Mesendoderm (in vitro differentiated cells): ENCODE data around the gene ZER1.

Experiments used
- DNase-seq: peaks from one replicate; pipeline ENCODE4 v3.0.0; 2013
- H2AK5ac ChIP-seq: 2 replicates; pipeline ENCODE4 v1.6.1; 2013; ENCODE audit warnings: low read length, inconsistent platforms
- H2BK120ac ChIP-seq: 2 replicates; pipeline ENCODE4 v1.6.1; 2013; ENCODE audit warnings: low read depth, mild to moderate bottlenecking, low read length, moderate library complexity, mixed read lengths
- H2BK15ac ChIP-seq: replicated peaks from 2 replicates; pipeline ENCODE4 v1.6.1; 2013; ENCODE audit warnings: low read depth, mild to moderate bottlenecking, moderate library complexity
- H2BK5ac ChIP-seq: 2 replicates; pipeline ENCODE4 v1.6.1; 2013; ENCODE audit warnings: low read length, inconsistent platforms
- H3K18ac ChIP-seq: 2 replicates; pipeline ENCODE4 v1.6.1; 2013; ENCODE audit warnings: mild to moderate bottlenecking, low read length, mixed read lengths
- H3K23ac ChIP-seq: one replicate; pipeline ENCODE4 v1.6.1; 2013; ENCODE audit warnings: low read length
- H3K27ac ChIP-seq: 2 replicates; pipeline ENCODE4 v1.5.1; 2013; ENCODE audit warnings: low read depth, mild to moderate bottlenecking, inconsistent platforms, low read length, moderate library complexity
- H3K27me3 ChIP-seq: 2 replicates; pipeline ENCODE4 v1.6.1; 2013; ENCODE audit warnings: low read length, control low read depth, mild to moderate bottlenecking, inconsistent platforms; ENCODE audit not compliant: insufficient read depth, poor library complexity
- H3K36me3 ChIP-seq: 2 replicates; pipeline ENCODE4 v1.6.1; 2013; ENCODE audit warnings: low read length, inconsistent platforms; ENCODE audit not compliant: control insufficient read depth, insufficient read depth
- H3K4ac ChIP-seq: one replicate; pipeline ENCODE4 v1.6.1; 2013; ENCODE audit warnings: low read depth, mild to moderate bottlenecking, low read length, moderate library complexity
- H3K4me1 ChIP-seq: 2 replicates; pipeline ENCODE4 v1.6.1; 2013; ENCODE audit warnings: low read depth, low read length, inconsistent platforms; ENCODE audit not compliant: control insufficient read depth
- H3K4me2 ChIP-seq: 2 replicates; pipeline ENCODE4 v1.6.1; 2013; ENCODE audit warnings: low read length
- H3K4me3 ChIP-seq: 2 replicates; pipeline ENCODE4 v1.5.1; 2013; ENCODE audit warnings: mild to moderate bottlenecking, low read length
- H3K56ac ChIP-seq: one replicate; pipeline ENCODE4 v1.6.1; 2013; ENCODE audit warnings: low read length
- H3K79me1 ChIP-seq: 2 replicates; pipeline ENCODE4 v1.6.1; 2013; ENCODE audit warnings: low read length, inconsistent platforms
- H3K79me2 ChIP-seq: 2 replicates; pipeline ENCODE4 v1.6.1; 2013; ENCODE audit warnings: mild to moderate bottlenecking, low read length; ENCODE audit not compliant: control insufficient read depth, insufficient read depth
- H3K9ac ChIP-seq: 2 replicates; pipeline ENCODE4 v1.6.1; 2013; ENCODE audit warnings: low read length, inconsistent platforms
- H4K5ac ChIP-seq: one replicate; pipeline ENCODE4 v1.6.1; 2013; ENCODE audit warnings: low read length
- H4K8ac ChIP-seq: one replicate; pipeline ENCODE4 v1.6.1; 2013; ENCODE audit warnings: low read depth, mild to moderate bottlenecking, control low read depth, low read length, moderate library complexity
- WGBS: extraction: QIAGEN DNeasy Blood & Tissue Kit; methylation state at CpG from one replicate; pipeline ENCODE4 v1.1.7; 2013; ENCODE audit warnings: low lambda C conversion rate, missing lambda C conversion rate; ENCODE audit not compliant: insufficient coverage; ENCODE audit errors: extremely low coverage; 5-methylcytosine and 5-hydroxymethylcytosine counted together

Gene ZER1

DNA sequence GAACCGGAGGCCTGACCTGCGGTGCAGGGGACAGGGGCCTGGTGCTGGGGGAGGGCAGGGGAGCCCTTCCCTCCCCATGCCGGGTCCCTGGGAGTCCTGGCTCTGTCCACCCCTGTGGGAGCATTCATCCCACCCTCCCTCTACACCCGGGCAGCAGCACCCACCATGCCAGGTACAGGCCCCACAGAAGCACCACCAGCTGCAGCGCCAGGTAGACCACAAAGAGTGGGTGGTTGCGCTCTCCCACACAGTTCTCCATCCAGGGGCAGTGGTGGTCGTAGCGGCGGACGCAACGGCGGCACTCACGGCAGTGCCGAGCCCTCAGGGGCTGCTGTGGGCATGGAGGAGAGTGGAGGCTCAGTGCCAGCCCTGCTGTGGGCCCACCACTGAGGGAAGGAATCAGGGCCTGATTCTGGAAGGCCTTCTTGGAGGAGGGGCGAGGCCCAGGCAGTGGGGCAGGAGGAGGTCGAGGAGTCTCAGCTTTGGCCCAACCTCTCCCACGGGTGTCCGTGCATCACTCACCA lies 50.2 kb downstream of the ZER1 start:
- no peak overlapping the region for H3K4me3 ChIP-seq
- no peak overlapping the region for H3K23ac ChIP-seq
- H2BK120ac ChIP-seq, result no peak overlapping the region
- WGBS, result no CpG with 5 or more reads among the region's 18 CpGs
- no peak for DNase-seq
- H4K8ac ChIP-seq, result no peak overlapping the region
- H3K36me3 ChIP-seq, result no peaks in the 10 kb centered on the region
- H3K27ac ChIP-seq, result no peak overlapping the region
- no peaks in the 10 kb centered on the region for H3K79me2 ChIP-seq
- H2BK15ac ChIP-seq, result no peak overlapping the region
- H2AK5ac ChIP-seq, result no peak overlapping the region
- H3K4ac ChIP-seq, result no peak overlapping the region
- H3K9ac ChIP-seq, result no peak overlapping the region
- H3K4me2 ChIP-seq, result no peak overlapping the region
- no peak overlapping the region for H3K18ac ChIP-seq
- no peaks in the 10 kb centered on the region for H3K27me3 ChIP-seq
- H2BK5ac ChIP-seq, result no peak overlapping the region
- peaks cover 2% of the 10 kb centered on the region for H3K79me1 ChIP-seq
- peaks cover 5% of the 10 kb centered on the region for H3K4me1 ChIP-seq
- H4K5ac ChIP-seq, result no peak overlapping the region
- no peak overlapping the region for H3K56ac ChIP-seq

GRCh38 chr9:128720841-128721486 lies 50.8 kb downstream of the ZER1 start:
- no peak overlapping the region for H2BK5ac ChIP-seq
- no peak overlapping the region for H2BK15ac ChIP-seq
- no peak overlapping the region for H3K23ac ChIP-seq
- no peak overlapping the region for H4K5ac ChIP-seq
- H3K4me1 ChIP-seq, result peaks cover 5% of the 10 kb centered on the region
- no peak overlapping the region for H3K4ac ChIP-seq
- no peak overlapping the region for H4K8ac ChIP-seq
- H3K27ac ChIP-seq, result no peak overlapping the region
- no peak overlapping the region for H3K9ac ChIP-seq
- no peak for DNase-seq
- no peak overlapping the region for H2BK120ac ChIP-seq
- peaks cover 2% of the 10 kb centered on the region for H3K79me1 ChIP-seq
- no CpG with 5 or more reads among the region's 22 CpGs for WGBS
- H3K4me3 ChIP-seq, result no peak overlapping the region
- H2AK5ac ChIP-seq, result no peak overlapping the region
- no peaks in the 10 kb centered on the region for H3K79me2 ChIP-seq
- no peak overlapping the region for H3K56ac ChIP-seq
- H3K18ac ChIP-seq, result no peak overlapping the region
- no peaks in the 10 kb centered on the region for H3K27me3 ChIP-seq
- H3K4me2 ChIP-seq, result no peak overlapping the region
- no peaks in the 10 kb centered on the region for H3K36me3 ChIP-seq

- no peak overlapping the region for H2AK5ac ChIP-seq
- H3K79me1 ChIP-seq, result peaks cover 2% of the 10 kb centered on the region
- H3K23ac ChIP-seq, result no peak overlapping the region
- H3K36me3 ChIP-seq, result no peaks in the 10 kb centered on the region
- H3K9ac ChIP-seq, result no peak overlapping the region
- H3K4me1 ChIP-seq, result peaks cover 5% of the 10 kb centered on the region
- DNase-seq, result no peak
- H3K27ac ChIP-seq, result no peak overlapping the region
- no CpG with 5 or more reads among the region's 30 CpGs for WGBS
- no peak overlapping the region for H2BK5ac ChIP-seq
- no peak overlapping the region for H4K5ac ChIP-seq
- H2BK15ac ChIP-seq, result no peak overlapping the region
- no peak overlapping the region for H3K4ac ChIP-seq
- H3K4me2 ChIP-seq, result no peak overlapping the region
- no peak overlapping the region for H3K56ac ChIP-seq
- no peaks in the 10 kb centered on the region for H3K27me3 ChIP-seq
- no peak overlapping the region for H4K8ac ChIP-seq
- H3K18ac ChIP-seq, result no peak overlapping the region
- H3K4me3 ChIP-seq, result no peak overlapping the region
- H3K79me2 ChIP-seq, result no peaks in the 10 kb centered on the region
- no peak overlapping the region for H2BK120ac ChIP-seq
These were observed 51.7 kb downstream of the ZER1 start for GRCh38 chr9:128719919-128720605.

DNA sequence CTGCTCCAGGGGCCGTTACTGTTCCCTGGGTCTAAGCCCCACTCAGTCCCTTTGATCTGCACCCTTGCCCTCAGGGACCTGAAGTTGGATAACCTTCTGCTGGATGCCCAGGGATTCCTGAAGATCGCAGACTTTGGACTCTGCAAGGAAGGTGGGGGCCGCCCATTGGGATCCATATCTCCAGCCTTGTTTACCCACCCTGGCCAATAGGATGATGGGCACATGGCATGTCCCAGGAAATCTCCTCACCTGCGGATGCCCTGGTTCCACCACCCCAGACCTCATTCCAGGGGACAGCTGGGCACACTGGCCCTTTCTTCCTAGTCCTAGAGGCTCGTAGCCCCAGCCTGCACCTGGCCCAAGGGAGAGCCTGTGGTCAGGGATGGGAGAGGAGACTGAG lies 53.3 kb downstream of the ZER1 start:
- no peak overlapping the region for H3K4ac ChIP-seq
- H3K18ac ChIP-seq, result no peak overlapping the region
- H3K27me3 ChIP-seq, result no peaks in the 10 kb centered on the region
- no peak overlapping the region for H4K8ac ChIP-seq
- H2AK5ac ChIP-seq, result no peak overlapping the region
- H4K5ac ChIP-seq, result no peak overlapping the region
- no peak for DNase-seq
- no peaks in the 10 kb centered on the region for H3K36me3 ChIP-seq
- no peak overlapping the region for H3K9ac ChIP-seq
- H2BK5ac ChIP-seq, result no peak overlapping the region
- no peaks in the 10 kb centered on the region for H3K79me2 ChIP-seq
- no CpG with 5 or more reads among the region's 5 CpGs for WGBS
- H2BK120ac ChIP-seq, result no peak overlapping the region
- peaks cover under 1% of the 10 kb centered on the region for H3K79me1 ChIP-seq
- H3K4me1 ChIP-seq, result peaks cover 3% of the 10 kb centered on the region
- H3K23ac ChIP-seq, result no peak overlapping the region
- no peak overlapping the region for H3K56ac ChIP-seq
- no peak overlapping the region for H2BK15ac ChIP-seq
- no peak overlapping the region for H3K4me2 ChIP-seq
- no peak overlapping the region for H3K4me3 ChIP-seq
- no peak overlapping the region for H3K27ac ChIP-seq

DNA sequence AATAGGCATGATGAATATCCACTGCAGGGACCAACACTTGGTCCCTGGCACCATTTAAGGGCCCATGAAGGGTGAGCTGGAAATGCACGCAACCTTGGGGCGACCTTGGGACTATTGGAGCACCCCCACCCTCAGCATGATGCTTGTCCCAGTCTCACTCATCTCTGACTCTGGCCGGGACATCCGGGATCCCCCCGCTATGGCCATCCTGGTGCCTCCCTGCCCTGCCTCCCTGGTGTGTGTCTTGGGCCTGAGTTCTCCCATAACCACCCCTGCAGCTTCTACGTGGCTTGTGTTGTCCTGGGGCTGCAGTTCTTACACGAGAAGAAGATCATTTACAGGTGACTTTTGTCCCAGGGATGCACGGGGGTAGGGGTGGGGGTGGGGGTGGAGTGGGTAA lies 53.7 kb downstream of the ZER1 start:
- Histone ChIP-seq H3K4ac (no peak overlapping the region), H4K5ac (no peak overlapping the region), H3K56ac (no peak overlapping the region), H2BK15ac (no peak overlapping the region), H3K4me1 (peaks cover 3% of the 10 kb centered on the region), H3K27me3 (no peaks in the 10 kb centered on the region), H3K79me2 (no peaks in the 10 kb centered on the region), H3K36me3 (no peaks in the 10 kb centered on the region), H3K18ac (no peak overlapping the region), H4K8ac (no peak overlapping the region), H2BK120ac (no peak overlapping the region), H3K9ac (no peak overlapping the region), H3K79me1 (no peaks in the 10 kb centered on the region), H3K23ac (no peak overlapping the region), H3K4me3 (no peak overlapping the region), H2AK5ac (no peak overlapping the region), H3K27ac (no peak overlapping the region), H3K4me2 (no peak overlapping the region), H2BK5ac (no peak overlapping the region)
- WGBS, result no CpG with 5 or more reads among the region's 8 CpGs
- DNase-seq, result no peak
